NCI-H345 (cell line): ENCODE data around the gene FLNA.
"Not testable (repeated sequence)": the region's sequence is repeated elsewhere in the genome, so short reads cannot be mapped to it uniquely, and the experiment has no call there.

Source experiments
- DNase-seq: peaks from one replicate; lab custom pipeline; 2025; lab: John Stamatoyannopoulos, UW

Gene FLNA

DNA sequence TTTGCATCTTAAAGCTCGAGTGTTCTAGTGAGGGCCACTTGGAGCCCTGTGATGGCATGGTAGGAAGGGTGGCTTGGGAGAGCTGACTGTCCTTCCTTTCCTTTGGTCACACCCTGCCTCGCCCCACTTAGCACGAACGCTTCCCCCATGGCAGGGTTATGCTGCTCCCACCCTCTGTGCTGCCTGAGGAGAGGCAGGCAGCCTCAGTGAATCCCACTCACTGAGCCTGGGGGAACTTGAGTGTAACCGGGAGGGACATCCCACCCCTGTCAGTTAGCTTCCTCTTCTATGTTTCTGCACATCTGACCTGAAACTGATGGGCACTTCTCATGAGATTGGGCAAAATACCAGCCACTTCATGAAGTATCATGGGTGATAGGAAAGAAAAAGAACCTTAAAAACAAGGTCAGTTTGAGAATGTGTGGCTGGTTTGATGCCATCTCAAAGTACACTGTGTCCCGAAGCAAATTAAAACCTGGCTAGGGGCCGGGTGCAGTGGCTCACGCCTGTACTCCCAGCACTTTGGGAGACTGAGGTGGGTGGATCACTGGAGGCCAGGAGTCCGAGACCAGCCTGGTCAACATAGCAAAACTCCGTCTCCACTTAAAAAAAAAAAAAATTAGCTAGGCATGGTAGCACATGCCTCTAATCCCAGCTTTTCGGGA, 68.8 kb downstream of the FLNA start:
- no peak for DNase-seq

DNA sequence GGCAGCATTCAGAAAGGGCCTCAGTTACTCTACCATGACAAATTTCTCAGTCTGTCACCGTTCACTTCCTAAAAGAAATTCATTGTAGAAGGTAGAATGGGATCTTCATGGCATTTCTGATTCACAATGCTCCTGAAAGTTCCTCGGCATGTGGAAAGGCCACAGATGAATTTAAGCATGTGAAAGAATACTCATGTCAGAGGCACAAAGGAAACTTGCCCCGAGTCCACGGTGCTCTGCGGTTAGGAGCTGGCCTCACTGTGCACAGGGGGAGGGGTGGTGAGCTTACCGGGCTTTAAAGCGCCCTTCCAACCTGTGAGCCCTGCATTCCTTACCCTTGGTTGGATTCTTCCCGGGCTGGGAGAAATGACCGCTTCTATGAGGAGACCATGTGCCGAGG, 69.6 kb downstream of the FLNA start:
- no peak for DNase-seq

DNA sequence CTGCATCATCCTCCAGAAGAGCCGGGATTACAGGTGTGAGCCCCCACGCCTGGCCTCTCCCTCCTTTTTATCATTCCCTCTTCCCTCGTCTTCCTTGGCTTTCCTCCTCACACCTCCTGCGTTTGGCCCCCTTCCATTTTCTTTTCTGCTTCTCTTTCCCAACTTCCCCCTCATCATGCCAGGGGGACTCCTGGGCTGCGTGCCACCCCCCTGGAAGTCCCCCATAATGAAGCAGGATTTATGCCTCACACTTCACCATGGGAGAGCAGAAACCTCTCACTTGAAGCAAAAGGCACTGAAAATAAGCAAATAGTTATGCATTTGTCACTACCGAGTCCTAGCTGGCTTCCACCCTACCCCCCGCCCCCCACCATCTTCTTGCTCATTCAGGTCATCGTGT, 71.0 kb downstream of the FLNA start:
- DNase-seq = no peak

DNA sequence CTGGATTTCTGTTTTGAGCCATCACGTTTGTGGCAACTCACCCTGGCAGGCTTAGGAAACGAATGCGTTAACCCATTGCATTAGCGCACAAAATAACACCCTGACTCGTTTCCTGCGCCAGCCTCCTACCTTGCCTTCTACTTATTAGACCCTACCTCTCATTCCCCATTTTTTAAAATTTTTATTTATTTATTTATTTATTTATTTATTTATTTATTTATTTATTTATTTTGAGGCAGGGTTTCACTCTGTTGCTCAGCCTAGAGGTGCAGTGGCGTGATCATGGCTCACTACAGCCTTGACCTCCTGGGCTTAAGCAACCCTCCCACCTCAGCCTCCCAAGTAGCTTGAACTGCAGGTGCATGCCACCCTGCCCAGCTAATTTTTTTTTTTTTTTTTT, 71.4 kb downstream of the FLNA start:
- not testable (repeated sequence) for DNase-seq

DNA sequence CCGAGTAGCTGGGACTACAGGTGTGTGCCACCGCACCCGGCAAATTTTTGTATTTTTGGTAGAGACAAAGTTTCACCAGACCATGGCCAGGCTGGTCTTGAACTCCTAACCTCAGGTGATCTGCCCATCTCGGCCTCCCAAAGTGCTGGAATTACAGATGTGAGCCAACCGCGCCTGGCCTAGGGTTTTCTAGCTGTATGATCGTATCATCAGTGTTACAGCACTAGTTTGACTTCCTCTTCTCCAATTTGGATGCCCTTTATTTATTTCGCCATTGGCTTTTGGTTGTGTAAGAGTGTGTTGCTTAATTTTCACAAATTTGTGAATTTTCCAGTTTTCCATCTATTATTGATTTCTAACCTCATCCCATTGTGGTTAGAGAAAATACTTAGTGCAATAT, 73.6 kb downstream of the FLNA start:
- DNase-seq = no peak
